Hepatocyte (in vitro differentiated cells): ENCODE data around the gene CAMTA2. TPM values are rescaled to one million over a fixed set of nuclear protein-coding genes. Genes with fewer than 3 reads are reported as not detected.

Experiments used
- DNase-seq: peaks from one replicate; pipeline ENCODE4 v3.0.0-alpha.2; 2016; ENCODE audit warnings: low spot score
- H2AFZ ChIP-seq: fragments of 200-600 bp; sonication (generic); 2 replicates; pipeline ENCODE4 v1.6.0; 2016; ENCODE audit warnings: antibody characterized with exemption, mild to moderate bottlenecking
- H3K27ac ChIP-seq: fragments of 200-600 bp; sonication (generic); 2 replicates; pipeline ENCODE4 v1.5.1; 2016; ENCODE audit warnings: mild to moderate bottlenecking
- H3K27me3 ChIP-seq: fragments of 200-600 bp; sonication (generic); 2 replicates; pipeline ENCODE4 v1.6.1; 2016
- H3K36me3 ChIP-seq: fragments of 200-600 bp; sonication (generic); replicated peaks from 2 replicates; pipeline ENCODE4 v1.5.1; 2016; ENCODE audit warnings: low read depth; ENCODE audit not compliant: insufficient read depth
- H3K4me1 ChIP-seq: fragments of 200-600 bp; sonication (generic); 2 replicates; pipeline ENCODE4 v1.5.1; 2016; ENCODE audit warnings: mild to moderate bottlenecking, moderate library complexity; ENCODE audit not compliant: insufficient read depth
- H3K4me2 ChIP-seq: fragments of 200-600 bp; sonication (generic); 2 replicates; pipeline ENCODE4 v1.6.0; 2016
- H3K4me3 ChIP-seq: fragments of 200-600 bp; sonication (generic); 2 replicates; pipeline ENCODE4 v1.5.1; 2016; ENCODE audit warnings: mild to moderate bottlenecking
- H3K79me2 ChIP-seq: fragments of 200-600 bp; sonication (generic); 2 replicates; pipeline ENCODE4 v1.6.0; 2017; ENCODE audit warnings: mild to moderate bottlenecking
- H3K9me2 ChIP-seq: fragments of 200-600 bp; sonication (generic); replicated peaks from 2 replicates; pipeline ENCODE4 v1.6.0; 2017; ENCODE audit warnings: mild to moderate bottlenecking; ENCODE audit not compliant: insufficient read depth
- H3K9me3 ChIP-seq: fragments of 200-600 bp; sonication (generic); 2 replicates; pipeline ENCODE4 v1.5.1; 2016; ENCODE audit warnings: low read depth, mild to moderate bottlenecking
- H4K20me1 ChIP-seq: fragments of 200-600 bp; sonication (generic); 2 replicates; pipeline ENCODE4 v1.6.0; 2016; ENCODE audit warnings: mild to moderate bottlenecking; ENCODE audit not compliant: insufficient read depth, poor library complexity, severe bottlenecking
- CTCF ChIP-seq: fragments of 200-600 bp; sonication (generic); IDR thresholded peaks from 2 replicates; pipeline ENCODE4 v1.5.1; 2016; ENCODE audit warnings: antibody characterized with exemption, mild to moderate bottlenecking; ENCODE audit not compliant: poor library complexity
- EZH2 ChIP-seq: fragments of 200-600 bp; sonication (generic); IDR thresholded peaks from 2 replicates; pipeline ENCODE4 v1.6.1; 2016; ENCODE audit warnings: antibody characterized with exemption, mild to moderate bottlenecking, borderline replicate concordance
- EZH2phosphoT487 ChIP-seq: fragments of 200-600 bp; sonication (generic); IDR thresholded peaks from one replicate; pipeline ENCODE4 v1.6.1; 2018; ENCODE audit warnings: antibody characterized with exemption, mild to moderate bottlenecking, low read depth, moderate library complexity; ENCODE audit not compliant: unreplicated experiment, severe bottlenecking
- WGBS: methylation state at CpG from one replicate; pipeline ENCODE4 v1.1.6; 2016; ENCODE audit warnings: low lambda C conversion rate; ENCODE audit errors: missing lambda C conversion rate; 5-methylcytosine and 5-hydroxymethylcytosine counted together
- polyA plus RNA-seq: library from polyadenylated mRNA; unstranded; fragments of >200 nt; fragmentation: Nextera tagmentation; extraction: Ambion mirVana; gene quantifications from 2 replicates; pipeline ENCODE4 v1.2.1, GENCODE V29; 2016
- total RNA-seq: library from RNA; depleted of rRNA; stranded (reverse); fragments of >200 nt; gene quantifications from 2 replicates; pipeline ENCODE4 v1.2.3, GENCODE V29; 2014

CAMTA2 gene
- total and polyA plus RNA-seq, 2 experiments from 2014 or later, result 12.5 to 45.6 TPM

DNA sequence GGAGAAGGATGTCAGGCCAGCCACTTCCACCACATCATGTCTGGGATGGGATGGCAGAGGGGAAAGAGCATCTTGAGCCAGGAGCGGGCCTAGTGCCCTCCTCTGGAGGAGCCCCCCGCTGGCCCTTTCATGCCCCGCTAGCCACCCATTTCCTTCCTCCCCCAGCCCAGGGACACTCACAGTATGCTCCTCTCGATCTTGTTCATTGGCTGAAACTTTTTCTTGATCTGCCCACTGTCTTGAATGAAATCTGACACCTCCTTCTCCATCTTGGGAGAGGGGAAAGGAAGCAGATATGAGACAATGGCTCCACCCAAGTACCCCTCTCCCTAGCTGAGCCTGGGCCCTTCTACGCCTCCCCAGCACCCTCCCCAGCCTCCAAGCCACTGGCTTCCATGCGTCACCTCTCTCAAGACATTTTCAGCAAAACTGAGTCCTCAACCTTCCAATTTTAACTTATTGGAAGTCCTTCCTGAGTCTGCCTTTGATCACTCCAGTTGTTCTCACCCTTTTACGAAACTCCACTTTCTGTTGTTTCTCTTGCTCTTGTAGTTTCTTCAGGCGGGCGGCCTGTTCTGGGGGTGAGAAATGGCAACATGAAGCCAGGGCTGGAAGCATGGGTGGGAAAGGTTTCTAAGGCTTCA lies 27.1 kb downstream of the CAMTA2 start:
- H3K79me2 ChIP-seq, result peaks cover 15% of the 10 kb centered on the region
- H3K27me3 ChIP-seq, result no peaks in the 10 kb centered on the region
- H3K4me1 ChIP-seq, result no peaks in the 10 kb centered on the region
- no peak overlapping the region for H3K4me3 ChIP-seq
- no peaks in the 10 kb centered on the region for H4K20me1 ChIP-seq
- 85% methylated on average over 9 of the region's 9 CpGs for WGBS
- H3K27ac ChIP-seq, result no peak overlapping the region
- DNase-seq, result no peak
- H3K36me3 ChIP-seq, result no peaks in the 10 kb centered on the region
- no peak overlapping the region for H3K4me2 ChIP-seq
- no peak overlapping the region for H2AFZ ChIP-seq
- no peaks in the 10 kb centered on the region for H3K9me2 ChIP-seq
- TF ChIP-seq CTCF (no peak), EZH2phosphoT487 (no peak), EZH2 (no peak)
- no peaks in the 10 kb centered on the region for H3K9me3 ChIP-seq

DNA sequence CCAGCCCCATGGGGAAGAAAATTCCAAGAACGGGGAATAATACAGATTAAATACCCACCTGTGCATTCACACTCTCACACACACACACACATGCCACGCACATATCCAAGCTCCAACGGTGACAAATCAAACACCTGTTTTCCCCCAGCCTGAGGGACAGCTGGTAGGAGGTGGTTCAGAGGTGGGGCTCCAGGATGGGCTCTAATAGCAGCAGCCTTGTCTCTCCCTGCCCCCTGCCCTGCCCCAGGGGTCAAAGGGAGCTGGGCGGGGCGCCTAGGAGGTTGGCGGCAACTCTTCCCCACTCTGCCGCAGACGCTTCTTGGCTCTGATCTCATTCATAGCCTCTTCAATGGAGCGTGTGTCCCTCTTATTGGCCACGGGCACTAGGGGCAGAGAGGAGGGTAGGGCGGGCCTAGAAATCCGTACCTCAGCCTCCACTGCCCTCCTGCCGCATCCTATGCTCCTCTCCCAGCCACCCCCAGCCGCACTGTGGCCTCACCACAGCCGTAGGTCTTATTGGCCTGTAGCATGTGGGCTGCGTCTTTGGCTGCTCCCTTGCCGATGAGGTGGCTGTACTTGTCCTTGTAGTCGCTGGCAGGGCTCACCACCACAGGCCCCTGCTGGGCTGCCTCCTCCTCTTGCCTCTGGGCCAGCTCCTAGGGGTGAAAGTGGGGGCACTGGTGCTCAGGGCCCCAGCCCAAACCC lies 28.1 kb downstream of the CAMTA2 start:
- Histone ChIP-seq H3K4me1 (no peaks in the 10 kb centered on the region), H3K9me3 (no peaks in the 10 kb centered on the region), H2AFZ (no peak overlapping the region), H4K20me1 (no peaks in the 10 kb centered on the region), H3K4me2 (no peak overlapping the region), H3K4me3 (no peak overlapping the region), H3K79me2 (peaks cover 5% of the 10 kb centered on the region), H3K36me3 (no peaks in the 10 kb centered on the region), H3K27me3 (no peaks in the 10 kb centered on the region), H3K27ac (no peak overlapping the region), H3K9me2 (no peaks in the 10 kb centered on the region)
- WGBS, result 92% methylated on average over 18 of the region's 18 CpGs
- no peak for DNase-seq
- TF ChIP-seq EZH2 (no peak), EZH2phosphoT487 (no peak), CTCF (no peak)

GRCh38 chr17:4958102-4958501 lies 29.4 kb downstream of the CAMTA2 start:
- TF ChIP-seq EZH2 (no peak), EZH2phosphoT487 (no peak), CTCF (no peak)
- Histone ChIP-seq H4K20me1 (no peaks in the 10 kb centered on the region), H3K4me3 (no peak overlapping the region), H3K36me3 (no peaks in the 10 kb centered on the region), H3K4me2 (no peak overlapping the region), H3K9me3 (no peaks in the 10 kb centered on the region), H3K27ac (no peak overlapping the region), H3K4me1 (no peaks in the 10 kb centered on the region), H3K27me3 (no peaks in the 10 kb centered on the region), H3K9me2 (no peaks in the 10 kb centered on the region), H2AFZ (no peak overlapping the region), H3K79me2 (no peaks in the 10 kb centered on the region)
- 97% methylated on average over 3 of the region's 3 CpGs for WGBS
- no peak for DNase-seq
